NCI-H1417 (cell line): ENCODE data around the gene ZNF22.
A peak's percentile ranks its signal among the peaks of the same experiment; 100 is the strongest.

Source experiments
- DNase-seq, 3 experiments: peaks; one replicate each; lab custom pipeline; 2025; lab: John Stamatoyannopoulos, UW

The ZNF22 gene

DNA sequence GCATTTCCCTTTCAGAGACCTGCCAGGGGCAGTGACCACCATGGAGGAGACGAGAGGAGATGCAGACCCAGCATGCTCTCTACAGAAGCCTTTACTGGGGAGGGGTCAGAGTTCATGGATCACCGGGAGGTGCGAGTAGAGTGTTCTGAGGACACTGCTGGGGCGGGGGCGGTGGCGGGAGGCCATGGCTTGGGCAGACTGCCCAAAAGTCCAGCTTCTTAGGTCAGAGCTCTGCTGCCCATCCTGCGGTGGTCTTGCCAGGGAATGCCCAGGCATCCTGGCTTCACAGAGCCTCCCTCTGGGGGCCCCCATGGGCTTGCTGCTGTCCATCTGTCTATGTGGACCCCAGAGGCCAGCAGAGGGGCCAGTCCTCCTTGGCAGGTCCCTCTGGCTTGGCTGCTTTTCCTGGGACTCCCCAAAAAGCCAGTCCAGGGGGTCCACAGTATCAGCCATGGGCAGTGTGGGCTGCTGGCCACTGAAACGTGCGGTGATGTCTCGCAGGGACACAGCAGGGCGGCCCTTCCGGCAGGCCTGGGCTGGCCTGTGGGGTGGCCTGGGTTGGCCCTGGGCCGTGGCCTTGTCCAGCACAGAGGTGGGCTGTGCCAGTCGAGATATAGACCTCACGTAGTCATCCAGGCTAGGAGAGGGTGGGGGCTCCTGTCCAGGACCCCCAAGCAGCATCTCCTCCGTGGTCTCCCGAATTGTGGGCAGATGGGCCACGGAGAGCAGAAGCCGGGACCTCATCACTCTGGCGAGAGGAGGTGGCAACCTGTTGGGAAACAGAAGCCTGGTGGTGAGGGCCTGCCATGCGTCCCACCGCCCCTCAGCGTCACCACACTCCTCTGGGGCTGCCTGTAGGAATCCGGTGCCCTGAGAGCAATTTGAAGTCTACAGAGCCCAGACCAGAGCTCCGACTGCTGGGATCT is 23.2 kb upstream of the ZNF22 start:
- peak in 1 of 3 experiments; percentile 17 for DNase-seq

DNA sequence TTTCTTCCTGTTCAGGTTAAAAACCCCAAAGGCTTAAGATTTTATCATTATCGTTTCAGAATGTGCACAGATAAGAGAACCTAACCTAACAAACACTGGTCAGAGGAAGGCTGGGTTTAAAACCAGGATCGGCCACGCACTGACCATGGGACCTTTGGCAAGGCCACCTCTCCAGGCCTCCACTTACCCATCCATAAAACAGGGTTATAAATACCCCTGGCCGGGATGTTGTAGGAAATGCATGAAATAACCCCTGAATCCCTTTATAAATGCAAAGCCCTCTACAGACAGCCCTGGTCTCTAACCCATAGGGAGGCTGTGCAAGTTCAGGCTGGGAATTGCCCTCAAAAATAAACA is 22.5 kb upstream of the ZNF22 start:
- DNase-seq: no peak

DNA sequence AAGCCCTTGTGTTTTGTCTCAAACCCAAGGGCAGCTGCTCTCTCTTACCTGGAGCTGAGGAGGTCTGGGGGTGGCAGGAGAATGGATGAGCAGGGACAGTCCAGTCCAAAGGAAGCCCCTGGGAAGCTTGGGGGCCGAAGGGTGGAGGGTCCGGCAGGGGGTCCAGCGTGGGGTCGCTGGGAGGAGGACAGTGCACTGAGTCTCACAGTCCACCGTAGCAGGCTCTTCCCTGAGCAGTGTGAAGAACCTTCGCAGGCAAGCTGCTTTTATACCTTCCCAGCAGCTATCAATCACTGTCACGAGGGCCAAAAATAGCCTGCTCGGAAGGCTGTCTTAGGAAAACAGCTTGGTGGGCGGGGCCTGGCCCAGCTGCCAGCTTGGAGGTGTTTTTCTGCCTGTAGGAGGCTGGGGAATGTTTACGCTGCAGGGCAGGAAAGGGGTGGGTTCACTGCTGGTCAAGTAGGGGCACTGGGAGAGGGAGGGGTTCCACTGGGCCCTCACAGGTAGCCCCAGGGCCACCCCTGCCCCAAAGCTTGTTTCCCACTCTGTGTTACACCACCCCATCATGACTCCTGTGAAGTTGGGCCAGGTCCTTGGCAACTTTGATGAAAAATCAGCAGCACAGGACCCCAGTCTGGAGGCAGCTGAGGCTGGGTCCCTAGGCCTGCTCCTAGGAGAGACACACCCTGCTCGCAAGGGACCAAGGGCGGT is 22.0 kb upstream of the ZNF22 start, which contains the start of gene DEPP1:
Gene DEPP1 (minus strand): TSS at position 240 of the 711 bp plus-strand sequence. CDS start 779 bp downstream, outside the sequence.
- DNase-seq: peak; percentile 90 to 97 (median 94)

DNA sequence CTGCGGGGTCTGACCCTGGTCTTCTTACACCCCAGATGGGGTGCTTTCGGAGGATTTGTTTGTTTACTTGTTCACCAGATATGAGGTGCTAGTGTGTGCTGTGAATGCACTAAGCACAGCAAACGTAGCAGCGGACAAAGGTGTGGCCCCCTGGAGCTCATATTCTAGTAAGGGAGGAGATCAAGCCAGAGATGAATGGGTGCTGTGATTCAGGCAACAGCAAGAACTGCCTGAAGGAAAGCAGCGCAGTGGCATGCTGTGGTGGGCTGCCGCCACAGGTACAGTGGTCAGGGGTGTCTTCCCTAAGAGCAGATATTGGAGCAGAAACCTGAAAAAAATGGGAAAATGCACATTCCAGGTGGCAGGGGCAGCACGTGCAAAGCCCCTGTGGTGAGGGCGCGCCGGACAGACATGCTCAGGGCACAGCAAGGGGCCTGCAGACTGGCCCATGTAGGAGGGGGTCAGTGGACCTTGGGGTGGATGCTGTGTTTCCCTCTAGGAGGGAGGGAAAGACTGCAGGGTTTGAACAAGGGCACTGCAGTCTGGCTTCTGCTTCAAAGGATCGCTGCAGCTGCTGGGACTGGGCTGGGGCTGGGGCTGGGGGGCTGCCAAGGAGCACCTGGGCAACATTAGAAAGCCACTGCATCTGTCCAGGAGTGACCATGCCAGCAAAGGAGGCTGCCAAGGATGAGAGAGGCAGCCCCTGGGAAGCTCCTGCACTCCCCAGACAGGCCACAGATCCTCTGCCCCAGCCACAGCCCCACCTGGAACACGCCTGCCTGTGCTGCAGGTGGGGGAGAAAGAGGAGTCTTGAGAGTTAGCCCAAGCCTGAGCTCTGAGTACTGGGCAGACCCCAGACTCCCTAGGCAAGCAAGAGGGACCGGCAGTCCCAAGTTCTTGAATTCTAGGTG is 21.2 kb upstream of the ZNF22 start:
- DNase-seq: peak in 2 of 3 experiments; percentile 71 to 77

DNA sequence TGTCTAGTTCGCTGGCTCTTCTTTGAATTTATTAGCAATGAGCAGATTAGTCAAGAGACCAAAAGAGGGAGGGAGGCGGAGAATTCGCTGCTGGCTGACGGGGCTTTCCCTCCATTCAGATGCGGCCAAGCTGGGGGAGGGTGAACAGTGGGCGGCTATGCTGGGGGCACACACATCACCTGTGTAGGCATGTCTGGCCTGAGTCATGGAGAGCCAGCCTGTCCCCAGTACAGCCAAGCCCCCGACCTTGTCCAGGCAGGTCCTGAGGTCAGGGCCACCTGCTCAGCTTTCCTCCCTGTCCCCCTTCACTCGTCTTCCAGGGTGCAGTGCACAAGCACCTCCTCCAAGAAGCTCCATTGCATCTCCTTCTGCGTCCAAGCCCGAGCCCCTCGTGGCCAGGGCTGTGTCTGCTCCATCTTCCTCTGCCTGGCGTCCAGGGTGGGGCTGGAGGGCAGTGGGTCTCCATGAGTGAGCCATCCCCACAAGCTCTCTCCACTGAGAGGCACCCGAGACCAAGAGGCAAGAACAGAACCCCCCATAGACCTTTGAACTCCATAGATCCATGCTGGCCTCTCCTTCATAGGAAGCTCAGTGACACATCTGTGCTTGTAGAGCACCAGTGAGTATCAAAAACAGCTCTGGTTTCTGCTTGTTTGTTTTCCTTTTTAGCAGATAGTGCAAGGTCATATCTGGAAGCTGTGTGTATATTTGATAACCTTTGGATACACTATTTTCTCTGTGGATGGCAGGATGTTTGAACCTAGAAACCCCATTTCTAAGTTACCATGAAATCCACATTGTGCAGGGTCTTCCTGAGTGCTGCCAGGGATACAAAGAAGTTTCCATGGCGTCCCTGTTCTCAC is 20.2 kb upstream of the ZNF22 start:
- DNase-seq: peak in 1 of 3 experiments; percentile 1

DNA sequence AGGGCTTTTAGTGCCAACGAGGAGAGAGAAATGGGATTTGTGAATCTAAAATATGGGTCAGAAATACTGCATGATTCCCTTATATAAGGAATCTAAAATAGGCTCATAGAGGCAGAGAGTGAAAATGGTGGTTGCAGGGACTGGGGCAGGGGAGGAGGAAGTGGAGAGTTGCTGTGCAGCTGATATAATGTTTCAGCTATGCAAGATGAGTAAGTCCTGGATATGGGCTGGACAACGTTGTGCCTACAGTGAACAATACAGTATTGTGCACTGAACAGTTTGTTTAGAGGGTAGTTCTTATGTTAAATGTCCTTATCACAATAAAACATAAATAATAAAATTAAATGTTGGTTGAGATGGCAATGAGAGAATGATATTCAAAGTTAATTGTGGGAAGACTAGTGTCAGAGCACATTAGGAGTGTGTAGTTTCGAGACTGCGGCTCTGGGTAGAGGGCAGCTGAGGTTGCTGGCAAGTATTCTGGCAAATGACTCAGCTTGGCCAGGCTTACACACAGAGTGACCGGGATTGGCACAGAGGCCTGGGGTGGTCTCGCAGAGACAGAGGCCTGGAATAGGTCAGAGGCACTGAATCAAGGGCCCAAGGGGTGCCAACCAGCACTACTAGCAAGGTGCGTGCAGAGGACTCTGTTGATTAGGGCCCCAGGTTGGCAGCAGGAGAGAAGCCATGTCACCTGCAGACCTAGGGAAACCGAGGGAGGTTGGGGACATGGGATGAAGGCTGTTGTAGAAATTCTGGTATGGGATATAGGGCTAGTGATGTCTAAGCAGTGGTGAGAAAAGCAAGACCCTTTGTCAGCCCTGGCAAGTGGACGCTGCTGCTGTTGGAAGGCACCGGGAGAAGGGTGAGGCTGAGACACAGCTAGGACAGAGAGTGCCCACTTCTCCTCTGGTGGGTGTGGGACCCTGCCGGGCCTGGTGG is 19.3 kb upstream of the ZNF22 start:
- no peak for DNase-seq

DNA sequence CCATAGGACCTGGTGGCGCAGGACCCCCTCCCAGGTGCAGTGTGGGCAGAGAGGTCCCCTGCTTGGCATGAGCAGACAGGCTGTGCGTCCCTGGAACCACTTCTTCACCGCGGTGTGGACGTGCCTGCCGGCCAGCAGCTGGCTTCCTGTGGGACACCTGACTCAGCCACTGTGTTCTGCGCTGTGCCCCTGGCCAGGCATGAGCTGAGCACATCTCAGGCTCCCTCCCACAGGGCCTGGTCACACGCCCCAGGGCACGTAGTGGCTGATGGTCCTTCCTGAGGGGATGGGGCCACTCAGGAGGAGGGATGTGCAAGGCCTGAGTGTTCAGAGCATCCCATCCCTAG is 18.6 kb upstream of the ZNF22 start:
- no peak for DNase-seq

DNA sequence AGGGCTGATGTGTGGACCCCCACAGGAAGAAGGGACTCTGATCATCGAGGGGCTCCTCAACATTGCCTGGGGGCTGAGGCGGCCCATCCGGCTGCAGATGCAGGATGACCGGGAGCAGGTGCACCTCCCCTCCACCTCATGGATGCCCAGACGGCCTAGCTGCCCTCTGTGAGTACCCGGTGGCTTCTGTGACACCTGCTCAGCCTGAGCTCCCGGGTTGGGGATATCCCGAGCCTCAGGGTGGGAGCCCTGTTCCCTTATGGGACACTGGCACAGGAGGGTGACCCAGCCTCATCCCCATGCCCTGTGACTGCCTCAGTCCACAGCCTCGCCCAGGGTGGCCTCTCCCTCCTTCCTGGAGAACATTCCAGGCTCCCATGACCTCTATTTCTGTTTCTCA is 18.2 kb upstream of the ZNF22 start:
- DNase-seq: no peak

DNA sequence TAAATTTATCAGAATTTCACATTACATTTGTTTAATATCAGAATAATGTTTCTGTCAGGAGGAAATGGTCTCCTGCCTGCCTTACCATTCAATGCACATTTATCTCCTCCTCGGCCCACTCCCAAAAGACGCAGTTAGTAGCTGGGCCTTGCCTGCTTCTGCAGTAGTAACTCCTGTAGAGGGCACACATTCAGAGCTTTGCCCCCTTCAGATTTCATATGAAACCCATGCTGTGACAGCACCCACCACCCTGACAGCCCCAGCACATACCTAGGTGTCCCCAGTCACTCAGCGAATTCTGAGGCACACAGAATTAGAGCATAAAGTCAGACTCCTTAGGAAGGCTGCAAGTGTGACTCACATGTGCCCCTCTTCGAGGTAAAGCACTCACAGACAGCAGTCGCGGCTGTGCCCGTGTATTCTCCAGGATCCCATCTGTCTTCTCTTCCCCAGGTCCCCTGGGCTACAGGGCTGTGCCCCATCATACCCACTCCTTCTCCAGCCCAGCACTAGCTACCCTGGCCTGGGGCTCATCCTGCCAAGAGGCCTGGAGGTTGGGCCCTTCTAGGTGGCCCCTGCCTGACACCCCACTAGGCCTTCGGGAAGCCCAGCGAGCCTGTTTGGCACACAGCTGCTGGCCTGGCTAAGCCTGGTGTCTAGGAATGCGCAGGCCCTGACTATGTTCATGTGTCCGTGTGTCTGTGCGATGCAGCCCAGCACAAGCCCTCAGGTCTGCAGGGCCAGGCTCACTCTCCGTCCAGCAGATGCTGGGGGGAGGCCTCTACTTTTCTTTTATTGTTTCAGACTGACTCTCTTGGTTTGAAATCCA is 17.4 kb upstream of the ZNF22 start:
- DNase-seq: no peak

DNA sequence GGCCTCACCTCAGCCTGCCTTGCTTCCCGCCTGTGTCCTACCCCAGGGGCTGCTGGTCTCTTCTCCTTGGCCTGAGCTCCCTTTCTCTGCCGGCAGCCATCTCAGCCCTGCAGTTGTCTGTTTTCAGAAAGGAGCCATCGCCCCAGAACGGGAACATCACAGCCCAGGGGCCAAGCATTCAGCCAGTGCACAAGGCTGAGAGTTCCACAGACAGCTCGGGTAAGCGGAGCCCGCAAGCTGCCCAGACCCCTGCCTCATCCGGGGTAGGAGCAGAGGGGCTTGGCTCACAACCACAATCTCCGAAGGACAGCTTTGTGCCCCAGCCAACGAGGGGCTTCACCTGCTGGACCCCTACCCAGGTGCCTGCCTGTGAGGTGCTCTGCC is 16.8 kb upstream of the ZNF22 start:
- no peak for DNase-seq

DNA sequence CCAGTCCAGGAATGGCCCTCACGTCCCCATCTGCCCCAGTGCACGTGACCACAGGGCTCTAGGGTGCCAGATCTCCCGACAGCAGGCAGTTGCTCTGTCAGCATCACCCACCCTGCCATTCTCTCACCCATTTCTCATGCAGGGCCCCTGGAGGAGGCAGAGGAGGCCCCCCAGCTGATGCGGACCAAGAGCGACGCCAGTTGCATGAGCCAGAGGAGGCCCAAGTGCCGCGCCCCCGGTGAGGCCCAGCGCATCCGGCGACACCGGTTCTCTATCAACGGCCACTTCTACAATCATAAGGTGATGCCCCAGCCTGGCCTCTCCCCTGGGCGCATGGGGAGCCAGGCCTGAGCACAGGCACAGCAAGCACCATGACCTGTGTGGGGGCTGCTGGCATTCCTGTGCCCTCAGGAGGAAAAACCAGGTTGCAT is 16.0 kb upstream of the ZNF22 start:
- no peak for DNase-seq

DNA sequence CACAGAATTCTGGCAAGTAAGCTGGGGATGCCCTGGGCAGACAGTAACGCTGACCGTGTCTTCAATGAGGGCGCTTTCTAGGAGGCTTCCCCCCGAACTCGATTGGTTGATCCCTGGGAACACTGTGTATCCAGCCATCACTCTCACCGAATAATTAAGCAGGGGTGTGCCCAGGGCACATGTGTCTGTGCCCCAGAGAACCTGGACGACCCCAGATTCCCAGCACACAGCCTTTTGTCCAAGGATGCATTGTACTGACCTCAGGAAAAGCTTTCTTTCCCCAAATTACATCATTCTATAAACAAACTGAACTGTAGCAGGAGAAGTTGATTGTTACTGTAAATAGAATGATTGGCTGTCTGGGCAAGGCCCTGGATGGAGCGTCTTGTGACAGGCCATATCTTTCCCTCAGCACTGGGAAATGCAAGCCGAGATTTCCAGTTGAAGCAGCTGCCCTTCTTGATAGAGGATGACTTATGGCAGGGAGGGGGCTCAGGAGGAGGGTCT is 15.5 kb upstream of the ZNF22 start:
- DNase-seq: no peak

DNA sequence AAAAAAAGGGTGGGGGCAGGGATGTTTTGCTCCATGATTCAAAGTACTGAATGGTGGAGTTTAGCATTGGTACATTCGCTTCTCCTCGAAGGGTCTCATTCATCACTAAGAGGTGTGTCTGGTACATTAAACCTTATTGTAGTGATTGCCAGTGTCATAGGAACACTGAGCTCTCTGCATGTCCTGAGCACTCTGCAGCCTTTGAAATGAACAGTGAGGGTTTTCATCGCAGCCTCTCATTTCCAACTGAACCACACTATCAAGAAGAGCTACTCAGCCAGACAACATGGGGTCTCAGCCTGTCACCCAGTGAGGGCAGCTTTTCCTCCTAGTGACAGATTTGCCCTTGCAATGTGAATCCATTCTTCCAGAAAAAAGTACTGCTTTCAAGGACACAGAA is 14.5 kb upstream of the ZNF22 start:
- DNase-seq: no peak

DNA sequence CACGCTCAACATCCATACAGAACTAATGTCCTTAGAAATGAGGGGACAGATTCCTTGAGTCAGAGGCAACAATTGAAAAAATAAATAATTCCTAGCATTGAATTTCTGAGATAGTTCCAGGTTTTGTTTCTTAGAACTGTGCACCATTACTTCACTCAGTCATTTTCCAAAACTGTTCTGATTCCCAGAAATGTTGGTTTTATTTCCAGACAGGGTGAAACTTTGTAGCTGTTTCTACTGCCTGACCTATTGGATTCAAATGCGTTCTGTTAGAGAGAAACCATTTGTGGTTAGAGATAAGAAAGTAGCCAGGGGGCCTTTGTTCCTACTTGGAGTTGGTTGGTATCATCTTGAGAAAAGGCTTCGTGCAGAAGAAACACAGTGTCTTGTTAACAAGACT is 14.1 kb upstream of the ZNF22 start:
- DNase-seq: no peak

DNA sequence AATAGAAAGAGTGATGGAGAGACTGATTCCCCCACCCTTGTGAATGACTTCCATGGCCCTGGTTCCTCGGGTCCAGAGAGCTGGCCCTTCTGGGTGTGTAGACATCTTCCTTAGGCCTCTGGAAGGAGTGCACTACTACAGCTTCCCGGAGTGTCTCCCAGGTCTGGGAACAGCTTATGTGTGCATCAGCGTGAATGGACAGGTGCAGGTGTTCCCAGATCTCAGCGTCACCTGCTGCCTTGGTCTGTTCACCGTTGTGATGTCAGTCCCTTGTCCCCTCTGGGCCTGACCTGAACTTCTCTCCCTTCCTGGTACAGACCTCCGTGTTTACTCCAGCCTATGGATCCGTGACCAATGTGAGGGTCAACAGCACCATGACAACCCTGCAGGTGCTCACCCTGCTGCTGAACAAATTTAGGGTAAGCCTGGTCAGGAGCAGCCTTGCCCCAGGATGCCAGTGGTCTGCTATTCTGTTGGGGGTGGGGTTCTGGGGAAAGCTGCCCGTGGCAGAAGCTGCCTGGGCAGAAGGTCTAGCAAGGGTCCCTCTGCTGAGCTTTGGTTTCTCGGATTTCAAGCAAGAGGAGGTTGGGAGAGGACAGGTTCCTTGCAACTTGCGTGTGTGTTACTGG is 11.7 kb upstream of the ZNF22 start:
- peak in 1 of 3 experiments; percentile 2 for DNase-seq

DNA sequence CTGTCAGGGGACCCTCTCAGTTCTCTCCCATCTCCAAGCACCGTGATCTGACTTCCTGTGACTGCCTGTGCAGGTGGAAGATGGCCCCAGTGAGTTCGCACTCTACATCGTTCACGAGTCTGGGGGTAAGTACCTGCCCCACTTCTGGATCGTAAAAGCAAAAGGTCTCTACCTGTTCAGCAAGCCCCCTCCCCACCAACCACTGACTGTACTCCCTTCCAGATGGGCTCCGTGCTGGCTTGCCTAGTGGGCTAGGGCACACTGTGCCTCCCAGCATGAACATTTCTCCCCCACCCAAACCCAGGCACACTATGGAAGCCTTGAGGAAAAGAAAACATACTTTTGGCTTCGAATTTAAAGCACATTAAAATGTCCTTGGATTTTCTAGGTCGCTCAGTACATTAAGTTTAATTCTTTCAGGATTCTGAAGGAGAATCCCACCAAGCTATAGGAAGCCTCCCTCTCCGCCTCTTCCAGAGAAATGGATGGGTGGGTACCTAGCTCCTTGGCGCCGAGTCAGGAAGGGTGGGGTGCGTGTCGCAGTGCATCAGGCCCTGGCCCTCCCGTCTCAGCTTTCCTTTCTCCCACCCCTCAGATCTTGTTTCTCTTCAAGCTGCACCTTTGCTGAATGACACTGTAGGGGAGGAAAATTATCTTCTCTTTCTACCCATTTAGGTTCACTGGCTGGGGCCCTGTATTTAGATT is 11.0 kb upstream of the ZNF22 start:
- DNase-seq: no peak

DNA sequence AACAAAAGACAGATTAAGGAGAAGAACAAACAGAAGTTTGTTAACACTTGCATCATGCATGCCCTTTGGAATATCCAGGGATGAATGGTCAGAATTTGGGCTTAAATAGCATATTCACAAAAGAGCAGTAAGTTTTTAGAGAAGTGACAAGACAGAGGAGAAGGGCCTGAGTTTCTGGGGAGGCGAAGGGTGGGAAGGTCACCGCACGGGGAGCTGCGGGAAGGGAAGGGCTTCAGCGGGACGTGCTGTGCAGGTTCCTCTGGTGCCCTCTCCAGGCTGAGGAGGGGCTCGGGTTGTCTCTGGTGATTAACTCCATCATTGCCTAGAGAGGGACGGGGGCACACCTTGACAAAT is 10.4 kb upstream of the ZNF22 start:
- no peak for DNase-seq

DNA sequence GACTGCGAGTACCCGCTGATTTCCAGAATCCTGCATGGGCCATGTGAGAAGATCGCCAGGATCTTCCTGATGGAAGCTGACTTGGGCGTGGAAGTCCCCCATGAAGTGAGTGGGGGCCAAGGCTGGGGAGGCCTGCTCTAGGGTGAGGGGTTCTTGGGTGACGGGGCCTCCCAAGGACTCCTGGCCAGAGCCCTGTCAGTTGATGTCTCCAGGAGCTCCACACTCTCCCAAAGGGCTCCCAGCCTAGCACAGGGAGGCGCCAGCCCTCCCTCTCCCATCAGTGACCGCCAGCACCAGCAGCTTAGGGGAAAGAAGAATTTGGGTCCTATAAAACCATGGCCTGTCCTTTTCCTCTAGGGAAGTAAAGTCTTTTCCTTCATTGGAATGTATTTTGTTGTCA is 9.8 kb upstream of the ZNF22 start:
- no peak for DNase-seq
